SK-N-MC (cell line): Measurements from ENCODE around the gene SLC2A4.

Experiments
- EZH2 ChIP-seq: fragments of 200-600 bp; sonication (generic); IDR thresholded peaks from one replicate; pipeline ENCODE4 v1.6.1; 2017; ENCODE audit warnings: antibody characterized with exemption
- POLR2AphosphoS5 ChIP-seq: IDR thresholded peaks from 2 replicates; pipeline ENCODE4 v1.6.1; 2012; ENCODE audit warnings: mild to moderate bottlenecking, low read depth, low read length, borderline replicate concordance

- no peak for TF ChIP-seq EZH2
- TF ChIP-seq POLR2AphosphoS5 = no peak
Measured at GRCh38 chr17:7307686-7308624, 26.4 kb downstream of the SLC2A4 start.
